Neural progenitor cell (in vitro differentiated cells): Measurements from ENCODE around the gene CERS2. TPM values are rescaled to one million over a fixed set of nuclear protein-coding genes. Genes with fewer than 3 reads are reported as not detected.

Experiments
- DNase-seq: peaks from one replicate; pipeline ENCODE4 v3.0.0-alpha.2; 2016; ENCODE audit warnings: low spot score
- H2AFZ ChIP-seq: fragments of 200-600 bp; sonication (generic); replicated peaks from 2 replicates; pipeline ENCODE4 v1.6.1; 2016; ENCODE audit warnings: antibody characterized with exemption
- H3F3A ChIP-seq: fragments of 200-600 bp; sonication (generic); 2 replicates; pipeline ENCODE4 v1.6.1; 2016; ENCODE audit warnings: antibody characterized with exemption, low read depth
- H3K27ac ChIP-seq: fragments of 200-600 bp; sonication (generic); 2 replicates; pipeline ENCODE4 v1.5.1; 2016; ENCODE audit warnings: mild to moderate bottlenecking
- H3K27me3 ChIP-seq: fragments of 200-600 bp; sonication (generic); 2 replicates; pipeline ENCODE4 v1.6.1; 2016; ENCODE audit warnings: mild to moderate bottlenecking, moderate library complexity
- H3K36me3 ChIP-seq: fragments of 200-600 bp; sonication (generic); 2 replicates; pipeline ENCODE4 v1.5.1; 2016
- H3K4me1 ChIP-seq: fragments of 200-600 bp; sonication (generic); 2 replicates; pipeline ENCODE4 v1.6.1; 2016; ENCODE audit warnings: mixed run types
- H3K4me2 ChIP-seq: fragments of 200-600 bp; sonication (generic); 2 replicates; pipeline ENCODE4 v1.6.1; 2016
- H3K4me3 ChIP-seq: fragments of 200-600 bp; sonication (generic); 2 replicates; pipeline ENCODE4 v1.5.1; 2016
- H3K79me2 ChIP-seq: fragments of 200-600 bp; sonication (generic); 2 replicates; pipeline ENCODE4 v1.6.1; 2016; ENCODE audit warnings: low read depth
- H3K9ac ChIP-seq: fragments of 200-600 bp; sonication (generic); 2 replicates; pipeline ENCODE4 v1.6.1; 2016
- H3K9me3 ChIP-seq: fragments of 200-600 bp; sonication (generic); 2 replicates; pipeline ENCODE4 v1.5.1; 2016; ENCODE audit warnings: low read depth
- H4K20me1 ChIP-seq: fragments of 200-600 bp; sonication (generic); 2 replicates; pipeline ENCODE4 v1.6.1; 2016; ENCODE audit warnings: low read depth
- H3K27ac Mint-ChIP-seq: 3 replicates; pipeline ENCODE4 v1.8.0; 2021; ENCODE audit warnings: mixed read lengths
- H3K27me3 Mint-ChIP-seq: 2 replicates; pipeline ENCODE4 v1.8.0; 2022; ENCODE audit warnings: low read depth, mild to moderate bottlenecking, inconsistent platforms, moderate library complexity, mixed read lengths; ENCODE audit not compliant: insufficient read depth
- H3K36me3 Mint-ChIP-seq: 3 replicates; pipeline ENCODE4 v1.8.0; 2021; ENCODE audit warnings: mixed read lengths
- H3K4me1 Mint-ChIP-seq: 3 replicates; pipeline ENCODE4 v1.8.0; 2021; ENCODE audit warnings: mixed read lengths
- H3K4me3 Mint-ChIP-seq: 3 replicates; pipeline ENCODE4 v1.8.0; 2021; ENCODE audit warnings: mild to moderate bottlenecking, moderate library complexity, mixed read lengths
- H3K9me3 Mint-ChIP-seq: 3 replicates; pipeline ENCODE4 v1.8.0; 2020; ENCODE audit warnings: mixed read lengths
- EZH2 ChIP-seq: fragments of 200-600 bp; sonication (generic); IDR thresholded peaks from 2 replicates; pipeline ENCODE4 v1.6.1; 2017; ENCODE audit warnings: antibody characterized with exemption, mild to moderate bottlenecking, moderate library complexity
- EZH2phosphoT487 ChIP-seq: fragments of 200-600 bp; sonication (generic); IDR thresholded peaks from 2 replicates; pipeline ENCODE4 v1.6.1; 2017; ENCODE audit warnings: antibody characterized with exemption
- total RNA-seq: library from RNA; depleted of rRNA; stranded (reverse); fragments of >200 nt; gene quantifications from 2 replicates; pipeline ENCODE4 v1.2.3, GENCODE V29; 2015; ENCODE audit warnings: low replicate concordance
- TF ChIP-seq, protein P1 (sequence below): fragments of 200-600 bp; sonication (generic); IDR thresholded peaks from 2 replicates; pipeline ENCODE4 v1.5.1; 2017; ENCODE audit warnings: antibody characterized with exemption, mild to moderate bottlenecking

Gene CERS2
- total RNA-seq, 1 donor from 2014 or later, result 104 TPM

DNA sequence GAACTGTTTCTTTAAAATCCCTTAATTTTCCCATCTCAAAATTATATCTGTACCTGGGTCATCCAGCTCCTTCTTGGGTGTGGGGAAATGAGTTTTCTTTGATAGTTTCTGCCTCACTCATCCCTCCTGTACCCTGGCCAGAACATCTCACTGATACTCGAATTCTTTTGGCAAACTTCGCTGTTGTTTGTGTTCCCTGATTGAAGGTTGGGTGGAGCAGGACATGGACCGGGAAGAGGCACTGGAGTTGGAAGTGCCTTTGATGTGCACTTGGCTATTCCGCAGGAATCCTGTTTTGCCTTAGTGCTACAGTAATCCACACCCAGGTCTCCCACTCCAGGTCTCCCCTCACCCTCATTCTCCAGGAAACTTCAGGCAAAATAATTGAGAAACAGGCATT, 20.8 kb upstream of the CERS2 start:
- peak overlapping the region; percentile 66 for H3K4me3 Mint-ChIP-seq
- no peaks in the 10 kb centered on the region for H3K27me3 ChIP-seq
- no peaks in the 10 kb centered on the region for H4K20me1 ChIP-seq
- H3K79me2 ChIP-seq, result no peaks in the 10 kb centered on the region
- no peak overlapping the region for H3K9ac ChIP-seq
- peaks cover 3% of the 10 kb centered on the region for H3K4me1 ChIP-seq
- peak overlapping the region; percentile 73 for H2AFZ ChIP-seq
- peak overlapping the region; percentile 78 for H3K27ac Mint-ChIP-seq
- TF ChIP-seq EZH2phosphoT487, result no peak
- no peak for TF ChIP-seq EZH2
- TF ChIP-seq, protein P1, sequence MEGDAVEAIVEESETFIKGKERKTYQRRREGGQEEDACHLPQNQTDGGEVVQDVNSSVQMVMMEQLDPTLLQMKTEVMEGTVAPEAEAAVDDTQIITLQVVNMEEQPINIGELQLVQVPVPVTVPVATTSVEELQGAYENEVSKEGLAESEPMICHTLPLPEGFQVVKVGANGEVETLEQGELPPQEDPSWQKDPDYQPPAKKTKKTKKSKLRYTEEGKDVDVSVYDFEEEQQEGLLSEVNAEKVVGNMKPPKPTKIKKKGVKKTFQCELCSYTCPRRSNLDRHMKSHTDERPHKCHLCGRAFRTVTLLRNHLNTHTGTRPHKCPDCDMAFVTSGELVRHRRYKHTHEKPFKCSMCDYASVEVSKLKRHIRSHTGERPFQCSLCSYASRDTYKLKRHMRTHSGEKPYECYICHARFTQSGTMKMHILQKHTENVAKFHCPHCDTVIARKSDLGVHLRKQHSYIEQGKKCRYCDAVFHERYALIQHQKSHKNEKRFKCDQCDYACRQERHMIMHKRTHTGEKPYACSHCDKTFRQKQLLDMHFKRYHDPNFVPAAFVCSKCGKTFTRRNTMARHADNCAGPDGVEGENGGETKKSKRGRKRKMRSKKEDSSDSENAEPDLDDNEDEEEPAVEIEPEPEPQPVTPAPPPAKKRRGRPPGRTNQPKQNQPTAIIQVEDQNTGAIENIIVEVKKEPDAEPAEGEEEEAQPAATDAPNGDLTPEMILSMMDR, result no peak
- H3K36me3 Mint-ChIP-seq, result peaks cover 6% of the 10 kb centered on the region
- DNase-seq, result no peak
- H3K9me3 Mint-ChIP-seq, result no peaks in the 10 kb centered on the region
- H3K4me3 ChIP-seq, result no peak overlapping the region
- no peaks in the 10 kb centered on the region for H3F3A ChIP-seq
- H3K4me2 ChIP-seq, result no peak overlapping the region
- no peak overlapping the region for H3K27ac ChIP-seq
- H3K4me1 Mint-ChIP-seq, result peaks cover 6% of the 10 kb centered on the region
- no peaks in the 10 kb centered on the region for H3K36me3 ChIP-seq
- peaks cover 2% of the 10 kb centered on the region for H3K27me3 Mint-ChIP-seq
- H3K9me3 ChIP-seq, result no peaks in the 10 kb centered on the region

DNA sequence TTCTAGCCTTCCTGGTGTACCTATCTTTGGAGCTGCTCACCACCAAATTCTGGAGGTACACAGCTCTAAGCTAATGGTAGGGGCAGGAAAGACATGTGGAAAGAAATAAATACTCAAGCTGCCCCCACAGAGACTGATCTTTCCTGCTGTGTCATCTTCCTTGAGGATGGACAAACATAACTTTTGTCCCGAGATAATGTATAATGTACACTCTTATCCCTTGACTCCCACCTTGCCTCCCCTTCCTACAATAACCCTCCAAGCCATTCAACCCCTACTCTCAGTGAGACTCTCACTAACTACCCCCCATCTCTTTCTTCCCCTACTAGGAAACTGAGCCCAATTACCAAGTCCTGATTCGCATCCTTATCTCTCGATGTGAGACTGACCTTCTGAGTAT, 19.6 kb upstream of the CERS2 start:
- Histone ChIP-seq H3K27me3 (no peaks in the 10 kb centered on the region), H4K20me1 (no peaks in the 10 kb centered on the region), H3K9me3 (no peaks in the 10 kb centered on the region), H3F3A (no peaks in the 10 kb centered on the region), H3K9ac (no peak overlapping the region), H3K79me2 (no peaks in the 10 kb centered on the region), H3K4me2 (no peak overlapping the region), H3K36me3 (no peaks in the 10 kb centered on the region), H3K27ac (no peak overlapping the region), H3K4me3 (no peak overlapping the region), H3K4me1 (peaks cover 3% of the 10 kb centered on the region), H2AFZ (no peak overlapping the region)
- no peak for DNase-seq
- no peak overlapping the region for H3K27ac Mint-ChIP-seq
- peaks cover 3% of the 10 kb centered on the region for H3K36me3 Mint-ChIP-seq
- peaks cover 6% of the 10 kb centered on the region for H3K4me1 Mint-ChIP-seq
- H3K4me3 Mint-ChIP-seq, result no peak overlapping the region
- no peaks in the 10 kb centered on the region for H3K9me3 Mint-ChIP-seq
- TF ChIP-seq EZH2 (no peak), EZH2phosphoT487 (no peak)
- peaks cover 2% of the 10 kb centered on the region for H3K27me3 Mint-ChIP-seq

DNA sequence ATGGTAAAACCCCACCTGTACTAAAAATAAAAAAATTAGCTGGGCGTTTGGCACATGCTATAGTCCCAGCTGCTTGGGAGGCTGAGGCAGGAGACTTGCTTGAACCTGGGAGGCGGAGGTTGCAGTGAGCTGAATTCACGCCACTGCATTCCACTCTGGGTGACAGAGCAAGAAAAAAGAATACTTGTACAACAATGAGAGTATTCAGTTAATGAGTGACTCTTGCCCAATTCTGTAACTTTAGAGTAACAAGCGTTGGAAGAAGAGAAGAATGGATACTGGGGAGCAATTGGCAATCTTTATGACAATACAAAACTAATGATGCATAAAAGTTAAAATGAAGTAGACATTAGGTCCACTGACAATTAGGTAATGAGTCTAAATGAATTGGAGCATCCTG, 18.0 kb upstream of the CERS2 start:
- H3K79me2 ChIP-seq, result no peaks in the 10 kb centered on the region
- H3K36me3 ChIP-seq, result no peaks in the 10 kb centered on the region
- no peak overlapping the region for H3K4me3 Mint-ChIP-seq
- H3K4me1 ChIP-seq, result peaks cover 3% of the 10 kb centered on the region
- no peak overlapping the region for H3K27ac ChIP-seq
- H3K27ac Mint-ChIP-seq, result no peak overlapping the region
- TF ChIP-seq EZH2 (no peak), EZH2phosphoT487 (no peak)
- TF ChIP-seq, protein P1, result no peak
- H3K9ac ChIP-seq, result no peak overlapping the region
- no peak for DNase-seq
- H3K27me3 ChIP-seq, result no peaks in the 10 kb centered on the region
- no peaks in the 10 kb centered on the region for H3F3A ChIP-seq
- no peak overlapping the region for H3K4me2 ChIP-seq
- no peaks in the 10 kb centered on the region for H3K36me3 Mint-ChIP-seq
- peaks cover 2% of the 10 kb centered on the region for H3K27me3 Mint-ChIP-seq
- H3K9me3 Mint-ChIP-seq, result no peaks in the 10 kb centered on the region
- H3K9me3 ChIP-seq, result no peaks in the 10 kb centered on the region
- no peak overlapping the region for H2AFZ ChIP-seq
- H4K20me1 ChIP-seq, result no peaks in the 10 kb centered on the region
- peaks cover 6% of the 10 kb centered on the region for H3K4me1 Mint-ChIP-seq
- no peak overlapping the region for H3K4me3 ChIP-seq

DNA sequence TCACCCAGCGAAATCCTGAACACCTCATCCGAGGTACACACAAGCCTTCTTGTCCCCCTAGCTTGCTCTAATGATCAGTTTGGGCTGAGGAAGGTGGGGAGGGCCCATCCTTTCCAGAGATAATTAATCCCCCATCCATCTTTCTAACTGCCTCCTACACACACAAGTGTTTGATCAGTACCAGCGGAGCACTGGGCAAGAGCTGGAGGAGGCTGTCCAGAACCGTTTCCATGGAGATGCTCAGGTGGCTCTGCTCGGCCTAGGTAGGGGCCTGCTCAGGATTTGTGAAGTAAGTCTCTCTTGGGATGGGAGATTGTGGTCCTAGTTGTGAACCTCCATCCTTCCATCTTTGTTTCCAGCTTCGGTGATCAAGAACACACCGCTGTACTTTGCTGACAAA, 13.3 kb upstream of the CERS2 start:
- Histone ChIP-seq H4K20me1 (no peaks in the 10 kb centered on the region), H3K4me1 (no peaks in the 10 kb centered on the region), H3K4me2 (no peak overlapping the region), H3K36me3 (no peaks in the 10 kb centered on the region), H3K79me2 (no peaks in the 10 kb centered on the region), H3K27me3 (no peaks in the 10 kb centered on the region), H3K4me3 (no peak overlapping the region), H3F3A (no peaks in the 10 kb centered on the region), H3K9me3 (no peaks in the 10 kb centered on the region), H2AFZ (no peak overlapping the region), H3K27ac (no peak overlapping the region), H3K9ac (no peak overlapping the region)
- TF ChIP-seq EZH2phosphoT487, result no peak
- no peak for TF ChIP-seq EZH2
- DNase-seq, result no peak
- Mint-ChIP-seq H3K4me1 (no peaks in the 10 kb centered on the region), H3K4me3 (no peak overlapping the region), H3K27me3 (peaks cover 2% of the 10 kb centered on the region), H3K36me3 (no peaks in the 10 kb centered on the region), H3K9me3 (peaks cover 2% of the 10 kb centered on the region), H3K27ac (no peak overlapping the region)
